HepG2 (cell line): ENCODE measurements around the gene LRRC8D. TPM values are rescaled to one million over a fixed set of nuclear protein-coding genes. Genes with fewer than 3 reads are reported as not detected.
A peak's percentile ranks its signal among the peaks of the same experiment; 100 is the strongest.

Source experiments
- ATAC-seq: fragments of 200-7000 bp; cut with Tn5 transposase; 3 replicates; pipeline ENCODE4 v1.9.1; 2020; ENCODE audit warnings: mild to moderate bottlenecking, moderate library complexity
- BruUV-seq: library from RNA; stranded (reverse); fragments of 400-500 nt; replicated peaks from 2 replicates; lab custom pipeline; 2021; lab: Mats Ljungman, UMichigan
- CTCF ChIA-PET: fragments of 300-600 bp; formaldehyde crosslinking; extraction: SDS; loops from one replicate; lab custom pipeline; 2021; ENCODE audit warnings: low total read pairs, inconsistent platforms, low intra/inter-chr PET ratio; lab: Yijun Ruan, JAX
- POLR2A ChIA-PET: fragments of 350-600 bp; sonication (Branson Sonifier 250); formaldehyde crosslinking; loops from one replicate; lab custom pipeline; 2020; ENCODE audit warnings: antibody characterized with exemption, inconsistent platforms; lab: Yijun Ruan, JAX
- DNase-seq: peaks from one replicate; pipeline ENCODE4 v3.0.0-alpha.2; 2015; ENCODE audit warnings: low spot score
- FAIRE-seq: peaks from 3 replicates; lab custom pipeline; 2011; peaks lifted over from hg19 to GRCh38; lab: Jason Lieb, UNC
- H2AFZ ChIP-seq: one replicate; pipeline ENCODE4 v1.6.1; 2011; ENCODE audit warnings: low read length, inconsistent platforms
- H3K27ac ChIP-seq: fragments of 300-600 bp; 3 replicates; pipeline ENCODE4 v1.8.0; 2011; ENCODE audit warnings: mixed run types, mild to moderate bottlenecking, mixed read lengths, low read length, inconsistent platforms; ENCODE audit not compliant: insufficient read depth; ENCODE audit errors: extremely low read length
- H3K27me3 ChIP-seq, 2 experiments: fragments of 200-600 bp in 1 of 2; 2 replicates in 1 of 2; 3 replicates in 1 of 2; pipeline versions ENCODE4 v1.6.0 to v1.8.0; 2011; ENCODE audit warnings: low read length in 2 of 2, mild to moderate bottlenecking in 2 of 2, moderate library complexity in 2 of 2, inconsistent platforms in 1 of 2; ENCODE audit not compliant: insufficient read depth in 2 of 2, control insufficient read depth in 1 of 2
- H3K36me3 ChIP-seq, 2 experiments: fragments of 200-600 bp in 1 of 2; replicated peaks in 1 of 2; 2 replicates in 1 of 2; 3 replicates in 1 of 2; pipeline versions ENCODE4 v1.5.1 to v1.8.0; 2011; ENCODE audit warnings: low read length in 2 of 2, inconsistent platforms in 1 of 2; ENCODE audit not compliant: insufficient read depth in 2 of 2, control insufficient read depth in 1 of 2
- H3K4me1 ChIP-seq: 2 replicates; pipeline ENCODE4 v1.5.1; 2012; ENCODE audit warnings: low read length, inconsistent platforms; ENCODE audit not compliant: insufficient read depth
- H3K4me2 ChIP-seq: 2 replicates; pipeline ENCODE4 v1.6.0; 2011; ENCODE audit warnings: low read depth, low read length, inconsistent platforms
- H3K4me3 ChIP-seq, 3 experiments: fragments of 200-600 bp in 1 of 3; sonication (generic), shearing (Covaris generic) in 1 of 3; replicated peaks in 1 of 3; 2 replicates each; pipeline ENCODE4 v1.5.1; 2011 to 2016; ENCODE audit warnings: low read length in 3 of 3, inconsistent platforms in 2 of 3, low read depth in 2 of 3, mild to moderate bottlenecking in 2 of 3, control low read depth in 1 of 3, mixed read lengths in 1 of 3; ENCODE audit not compliant: insufficient read depth in 1 of 3
- H3K79me2 ChIP-seq: one replicate; pipeline ENCODE4 v1.6.1; 2011; ENCODE audit warnings: low read length, inconsistent platforms; ENCODE audit not compliant: insufficient read depth
- H3K9ac ChIP-seq: 2 replicates; pipeline ENCODE4 v1.6.0; 2011; ENCODE audit warnings: mild to moderate bottlenecking, low read depth, low read length, inconsistent platforms; ENCODE audit not compliant: insufficient read depth
- H3K9me3 ChIP-seq: 2 replicates; pipeline ENCODE4 v1.5.1; 2012; ENCODE audit warnings: mild to moderate bottlenecking, low read length
- H4K20me1 ChIP-seq: 2 replicates; pipeline ENCODE4 v1.6.0; 2011; ENCODE audit warnings: inconsistent platforms, mild to moderate bottlenecking, low read length, moderate library complexity; ENCODE audit not compliant: insufficient read depth
- MEIS1 ChIP-seq: sonication (generic); formaldehyde crosslinking; IDR thresholded peaks from 2 replicates; pipeline ENCODE4 v1.9.0; 2021; ENCODE audit warnings: mild to moderate bottlenecking, missing genetic modification reagents, moderate library complexity, borderline replicate concordance
- NCOR1 ChIP-seq: fragments of 200-600 bp; sonication (generic); IDR thresholded peaks from 2 replicates; pipeline ENCODE4 v1.7.0; 2017; ENCODE audit warnings: antibody characterized with exemption, low read length, borderline replicate concordance
- PAX8 ChIP-seq: sonication (generic); formaldehyde crosslinking; IDR thresholded peaks from 2 replicates; pipeline ENCODE4 v1.8.0; 2022; ENCODE audit warnings: mild to moderate bottlenecking, missing genetic modification reagents, borderline replicate concordance
- POLR2AphosphoS2 ChIP-seq: IDR thresholded peaks from 2 replicates; pipeline ENCODE4 v1.6.1; 2011; ENCODE audit warnings: low read depth, low read length, improper control_type of control experiment
- RBFOX2 ChIP-seq: fragments of 200-400 bp; formaldehyde crosslinking; IDR thresholded peaks from 2 replicates; pipeline ENCODE4 v1.6.1; 2017; ENCODE audit warnings: low read depth, mild to moderate bottlenecking, low read length
- RBM22 ChIP-seq: fragments of 200-400 bp; formaldehyde crosslinking; optimal IDR thresholded peaks from 2 replicates; pipeline ENCODE3; 2017; ENCODE audit warnings: mild to moderate bottlenecking, low read length, moderate library complexity
- RFX3 ChIP-seq: IDR thresholded peaks from 2 replicates; pipeline ENCODE4 v1.6.1; 2016; ENCODE audit warnings: missing biosample characterization, missing genetic modification reagents
- RORA ChIP-seq: sonication (generic); formaldehyde crosslinking; IDR thresholded peaks from 2 replicates; pipeline ENCODE4 v1.5.0; 2020; ENCODE audit warnings: mild to moderate bottlenecking, missing genetic modification reagents, moderate library complexity
- SRF ChIP-seq: IDR thresholded peaks from 2 replicates; pipeline ENCODE4 v1.6.1; 2011; ENCODE audit warnings: mild to moderate bottlenecking, low read depth, low read length, moderate library complexity
- TGIF2 ChIP-seq: IDR thresholded peaks from 2 replicates; pipeline ENCODE4 v1.6.1; 2016; ENCODE audit warnings: control low read depth, missing compliant biosample characterization
- ZBTB20 ChIP-seq: sonication (generic); formaldehyde crosslinking; IDR thresholded peaks from 2 replicates; pipeline ENCODE4 v1.8.1; 2023; ENCODE audit warnings: missing genetic modification reagents, low read depth, mild to moderate bottlenecking, borderline replicate concordance
- ZFX ChIP-seq: sonication (generic); formaldehyde crosslinking; IDR thresholded peaks from 2 replicates; pipeline ENCODE4 v1.4.0; 2020; ENCODE audit warnings: mild to moderate bottlenecking, low read depth, missing genetic modification reagents, moderate library complexity
- ZNF33B ChIP-seq: sonication (generic); formaldehyde crosslinking; IDR thresholded peaks from 2 replicates; pipeline ENCODE4 v1.5.1; 2020; ENCODE audit warnings: mild to moderate bottlenecking, missing genetic modification reagents
- ZNF724P ChIP-seq: sonication (generic); formaldehyde crosslinking; IDR thresholded peaks from 2 replicates; pipeline ENCODE4 v1.8.0; 2022; ENCODE audit warnings: missing genetic modification reagents, borderline replicate concordance
- WGBS: methylation state at CpG from one replicate; pipeline ENCODE4 v1.1.6; 2017; ENCODE audit warnings: low lambda C conversion rate; 5-methylcytosine and 5-hydroxymethylcytosine counted together
- in situ Hi-C: cut with HindIII; loops from 2 replicates; pipeline ENCODE4 v1.10.0; 2017; ENCODE audit warnings: low pct_unique_long_range_greater_than_20kb; ENCODE audit not compliant: extremely low pct_ligation_motif_present
- intact Hi-C: fragments of 100-400 bp; cut with micrococcal nuclease; formaldehyde crosslinking; loops from one replicate; pipeline ENCODE4 v1.10.0; 2022; ENCODE audit not compliant: unreplicated experiment
- polyA plus RNA-seq, 8 experiments: library from polyadenylated mRNA; depleted of rRNA in 3 of 8; stranded (reverse) in 7 of 8; unstranded in 1 of 8; fragments of >200 nt; fragmentation: Illumina TruSeq in 4 of 8; extraction: Trizol in 4 of 8; gene quantifications; 2 replicates each; pipeline versions ENCODE4 v1.2.1 to v1.2.3, GENCODE V29; 2011 to 2016; ENCODE audit warnings: low read depth in 4 of 8, missing spikeins in 1 of 8, mixed read lengths in 1 of 8; ENCODE audit not compliant: insufficient read depth in 1 of 8
- total RNA-seq, 5 experiments: library from RNA; depleted of rRNA; stranded (reverse); fragments of >200 nt; fragmentation: Illumina TruSeq; extraction: Trizol; gene quantifications; 2 replicates each; pipeline ENCODE4 v1.2.3, GENCODE V29; 2016; ENCODE audit warnings: low read depth in 1 of 5
- TF ChIP-seq, protein P1 (sequence below): sonication (generic); formaldehyde crosslinking; IDR thresholded peaks from 2 replicates; pipeline ENCODE4 v1.5.0; 2020; ENCODE audit warnings: mild to moderate bottlenecking, missing genetic modification reagents, borderline replicate concordance

Gene LRRC8D
- total and polyA plus RNA-seq, 2 of the 13 experiments (the other 11 are each of a cell fraction or from before 2014, with no cell fraction given) = 29.9 to 45.5 TPM

DNA sequence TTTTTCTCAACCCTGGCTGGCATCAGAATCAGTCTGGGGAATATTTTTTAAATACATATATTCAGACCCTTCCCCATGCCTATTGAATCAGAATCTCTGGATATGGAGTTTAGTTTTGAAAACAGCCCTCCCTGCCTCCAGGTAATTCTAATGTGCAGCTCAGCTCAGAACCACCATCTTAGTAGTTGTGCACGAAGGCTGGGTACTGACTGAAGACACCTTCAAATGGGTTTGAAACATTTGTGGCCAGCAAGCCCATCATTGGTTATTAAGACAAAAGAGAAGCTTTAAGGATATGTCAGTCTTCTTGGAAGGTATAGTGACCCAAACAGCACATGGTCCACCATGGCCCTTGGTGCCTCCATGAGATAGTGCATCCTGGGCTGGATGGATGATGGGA is 7.1 kb downstream of the LRRC8D start:
- ChIA-PET CTCF (no interaction called here), POLR2A (interaction anchor here (0.7 kb wide), 1 partner anchor 8 kb away, joined by 3 read pairs; no protein-coding TSS in a partner anchor)
- FAIRE-seq = no peak
- peaks cover 5% of the 10 kb centered on the region; the same call in 1 of the 2 replicates for H4K20me1 ChIP-seq
- no TSS peak for BruUV-seq
- in situ Hi-C loops (no loop called here), intact Hi-C loops (no loop called here)
- H3K27me3 ChIP-seq = no peaks in the 10 kb centered on the region
- peaks cover 86% of the 10 kb centered on the region for H3K79me2 ChIP-seq
- no peak overlapping the region for H3K4me3 ChIP-seq
- no peaks in the 10 kb centered on the region for H3K9me3 ChIP-seq
- 100% methylated on average over 1 of the region's 1 CpG for WGBS
- DNase-seq = no peak
- no peak for ATAC-seq
- peaks cover 85% of the 10 kb centered on the region for H3K4me1 ChIP-seq
- H3K9ac ChIP-seq = no peak overlapping the region
- peaks cover 2 to 7% of the 10 kb centered on the region in 2 experiments; a peak in 2 of 5 replicates for H3K36me3 ChIP-seq
- no peak overlapping the region for H2AFZ ChIP-seq
- TF ChIP-seq TGIF2 (no peak), RBFOX2 (0 out of 2 replicates have a peak, but pooled peaks have one; percentile 39), NCOR1 (no peak), MEIS1 (CRISPR knock-in tag) (no peak), ZNF724P (CRISPR knock-in tag) (no peak), RORA (CRISPR knock-in tag) (no peak), ZBTB20 (CRISPR knock-in tag) (no peak), ZNF33B (CRISPR knock-in tag) (no peak), RBM22 (peak; percentile 16), PAX8 (CRISPR knock-in tag) (no peak), RFX3 (CRISPR knock-in tag) (no peak), SRF (no peak), POLR2AphosphoS2 (no peak), ZFX (CRISPR knock-in tag) (no peak)
- TF ChIP-seq, protein P1, sequence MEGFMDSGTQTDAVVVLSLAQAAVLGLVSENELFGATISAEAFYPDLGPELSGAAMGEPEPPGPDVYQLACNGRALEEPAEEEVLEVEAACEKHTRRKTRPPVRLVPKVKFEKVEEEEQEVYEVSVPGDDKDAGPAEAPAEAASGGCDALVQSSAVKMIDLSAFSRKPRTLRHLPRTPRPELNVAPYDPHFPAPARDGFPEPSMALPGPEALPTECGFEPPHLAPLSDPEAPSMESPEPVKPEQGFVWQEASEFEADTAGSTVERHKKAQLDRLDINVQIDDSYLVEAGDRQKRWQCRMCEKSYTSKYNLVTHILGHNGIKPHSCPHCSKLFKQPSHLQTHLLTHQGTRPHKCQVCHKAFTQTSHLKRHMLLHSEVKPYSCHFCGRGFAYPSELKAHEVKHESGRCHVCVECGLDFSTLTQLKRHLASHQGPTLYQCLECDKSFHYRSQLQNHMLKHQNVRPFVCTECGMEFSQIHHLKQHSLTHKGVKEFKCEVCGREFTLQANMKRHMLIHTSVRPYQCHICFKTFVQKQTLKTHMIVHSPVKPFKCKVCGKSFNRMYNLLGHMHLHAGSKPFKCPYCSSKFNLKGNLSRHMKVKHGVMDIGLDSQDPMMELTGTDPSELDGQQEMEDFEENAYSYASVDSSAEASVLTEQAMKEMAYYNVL (CRISPR knock-in tag) = no peak
- TF ChIP-seq, all 625 proteins: peak for 2
- Histone ChIP-seq H3K4me2 (no peak overlapping the region), H3K27ac (no peak overlapping the region)
